T-helper 1 cell (primary cell): ENCODE measurements around the gene PLA2G4B.

Experiments
- DNase-seq, 5 donors: peaks; one replicate each; pipeline ENCODE4 v3.0.0-alpha.2; 2012 to 2020

PLA2G4B gene

GRCh38 chr15:41809121-41809520 is 29.5 kb upstream of the PLA2G4B start:
- no peak for DNase-seq

- DNase-seq = no peak
These were observed 29.0 kb upstream of the PLA2G4B start for GRCh38 chr15:41809526-41810220.

GRCh38 chr15:41810651-41811431 is 27.8 kb upstream of the PLA2G4B start:
- no peak for DNase-seq

- peak; percentile 36 to 74 (median 62) for DNase-seq
These were observed 27.0 kb upstream of the PLA2G4B start for GRCh38 chr15:41811432-41812195.

- DNase-seq = no peak
These were observed 25.7 kb upstream of the PLA2G4B start for GRCh38 chr15:41812820-41813375.

GRCh38 chr15:41813426-41813825 is 25.2 kb upstream of the PLA2G4B start:
- DNase-seq = no peak

GRCh38 chr15:41814534-41814933 is 24.1 kb upstream of the PLA2G4B start:
- no peak for DNase-seq

GRCh38 chr15:41816788-41817187 is 21.9 kb upstream of the PLA2G4B start:
- DNase-seq = no peak

GRCh38 chr15:41817327-41817726 is 21.3 kb upstream of the PLA2G4B start:
- no peak for DNase-seq

- no peak for DNase-seq
These were observed 20.9 kb upstream of the PLA2G4B start for GRCh38 chr15:41817781-41818180.

GRCh38 chr15:41819455-41820050 is 19.1 kb upstream of the PLA2G4B start:
- DNase-seq = no peak

- no peak for DNase-seq
These were observed 17.7 kb upstream of the PLA2G4B start for GRCh38 chr15:41820791-41821423.

- DNase-seq = no peak
These were observed 16.8 kb upstream of the PLA2G4B start for GRCh38 chr15:41821831-41822230.

GRCh38 chr15:41822471-41822870 is 16.2 kb upstream of the PLA2G4B start:
- no peak for DNase-seq

GRCh38 chr15:41822957-41823356 is 15.7 kb upstream of the PLA2G4B start:
- DNase-seq = no peak

GRCh38 chr15:41823502-41823901 is 15.1 kb upstream of the PLA2G4B start:
- no peak for DNase-seq

GRCh38 chr15:41824062-41824745 is 14.4 kb upstream of the PLA2G4B start:
- no peak for DNase-seq

- no peak for DNase-seq
These were observed 13.5 kb upstream of the PLA2G4B start for GRCh38 chr15:41825145-41825544.

- no peak for DNase-seq
These were observed 12.8 kb upstream of the PLA2G4B start for GRCh38 chr15:41825572-41826535.

- peak in 3 of 5 donors; percentile 23 to 33 (median 33) for DNase-seq
These were observed 11.3 kb upstream of the PLA2G4B start for GRCh38 chr15:41827290-41827879.
